Stimulated activated CD4-positive, alpha-beta T cell treated with anti-CD3 and anti-CD28 coated beads, Interleukin-4, amount 100 ng/mL, for 1 hour (primary cell): ENCODE measurements around the gene DNALI1.
"Not testable (repeated sequence)": the region's sequence is repeated elsewhere in the genome, so short reads cannot be mapped to it uniquely, and the experiment has no call there.

Experiments
- DNase-seq: peaks from one replicate; pipeline ENCODE4 v3.0.0-alpha.2; 2020

DNALI1 gene

GRCh38 chr1:37557402-37557801 lies 662 bp downstream of the DNALI1 start:
- no peak for DNase-seq

DNA sequence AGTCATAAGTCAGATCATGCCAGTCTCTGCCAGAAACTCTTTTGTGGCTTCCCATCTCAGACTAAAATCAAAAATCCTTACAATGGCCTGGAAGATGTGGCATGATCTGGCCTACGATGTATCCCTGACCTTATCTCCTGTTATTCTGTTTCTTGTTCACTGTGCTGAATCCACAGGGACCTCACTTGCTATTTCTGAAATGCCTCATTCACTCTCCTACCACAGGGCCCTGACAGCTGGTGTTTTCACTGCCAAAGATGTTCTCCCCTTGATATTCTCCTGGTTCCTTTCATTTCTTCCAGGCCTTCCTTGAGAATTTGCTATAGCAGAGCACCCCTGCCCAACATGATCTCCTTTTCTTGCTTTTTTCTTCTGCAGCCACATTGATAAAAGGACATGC lies 1.7 kb downstream of the DNALI1 start:
- no peak for DNase-seq

GRCh38 chr1:37559080-37559479 lies 2.3 kb downstream of the DNALI1 start:
- no peak for DNase-seq

- not testable (repeated sequence) for DNase-seq
Observed at GRCh38 chr1:37559957-37560379, 3.2 kb downstream of the DNALI1 start.

DNA sequence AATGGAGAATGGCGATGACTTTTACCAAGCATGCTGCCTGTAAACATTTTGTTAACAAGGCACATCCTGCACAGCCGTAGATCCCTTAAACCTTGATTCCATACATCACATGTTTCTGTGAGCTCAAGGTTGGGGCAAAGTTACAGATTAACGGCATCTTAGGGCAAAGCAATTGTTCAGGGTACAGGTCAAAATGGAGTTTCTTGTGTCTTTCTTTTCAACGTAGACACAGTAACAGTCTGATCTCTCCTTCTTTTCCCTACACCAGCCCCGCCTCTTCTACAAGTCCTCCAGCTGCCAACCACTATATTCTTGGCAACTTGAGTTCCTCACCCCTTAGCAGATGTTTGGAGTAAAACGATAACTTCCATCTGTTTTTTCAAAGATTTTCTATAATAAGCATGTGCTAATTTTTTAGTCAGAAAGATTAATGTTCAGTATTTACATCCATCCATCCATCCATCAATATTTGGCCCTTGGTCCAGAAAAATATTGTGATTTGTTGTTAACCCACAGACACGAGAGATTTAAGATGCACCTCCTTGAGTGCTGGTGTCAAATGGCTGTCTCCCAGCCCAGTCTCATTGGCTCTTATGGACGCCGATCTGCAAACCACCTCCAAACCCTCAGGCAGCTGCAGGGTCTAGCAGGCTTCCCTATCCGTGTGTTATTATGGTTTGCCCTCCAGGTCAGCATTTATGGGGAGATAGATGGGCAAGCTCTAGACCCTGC lies 3.8 kb downstream of the DNALI1 start:
- no peak for DNase-seq

DNA sequence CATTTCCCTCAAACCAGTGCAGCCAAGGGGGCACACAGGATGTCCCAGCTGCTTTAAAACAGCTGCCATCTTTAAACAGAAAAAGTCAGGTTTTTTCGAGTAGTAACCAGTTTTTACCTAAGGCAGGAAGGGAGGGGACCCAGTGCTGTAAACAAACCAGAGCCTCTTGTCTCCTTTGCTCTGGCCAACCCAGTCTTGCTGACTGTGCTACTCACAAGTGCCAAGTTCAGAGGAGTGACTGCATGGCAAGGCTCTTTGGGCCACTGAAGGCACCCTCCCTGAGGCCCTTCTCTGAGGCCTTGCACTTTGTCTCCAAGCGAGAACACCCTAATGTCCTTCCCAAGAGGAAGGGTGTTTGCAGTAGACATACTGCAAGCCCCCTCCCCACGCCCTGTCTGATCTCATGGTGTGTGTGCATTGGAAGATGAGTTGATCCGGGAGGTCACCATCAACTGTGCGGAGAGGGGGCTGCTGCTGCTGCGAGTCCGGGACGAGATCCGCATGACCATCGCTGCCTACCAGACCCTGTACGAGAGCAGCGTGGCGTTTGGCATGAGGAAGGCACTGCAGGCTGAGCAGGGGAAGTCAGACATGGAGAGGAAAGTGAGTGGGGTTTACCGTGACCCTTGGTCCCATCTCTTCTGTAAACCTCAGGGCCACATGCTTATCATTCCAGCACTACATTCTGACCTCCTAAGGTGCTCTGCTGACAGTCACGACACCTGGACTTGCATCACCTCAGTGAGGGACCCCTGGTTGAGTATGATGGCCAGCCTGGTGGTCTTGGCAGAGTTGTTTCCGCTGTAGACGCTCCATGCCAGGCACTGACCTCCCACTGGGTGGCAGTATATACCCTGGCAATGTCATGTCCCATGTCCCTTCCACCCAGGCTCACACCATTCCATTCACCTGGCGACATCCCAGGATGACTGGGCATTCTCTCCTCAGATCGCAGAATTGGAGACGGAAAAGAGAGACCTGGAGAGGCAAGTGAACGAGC lies 4.7 kb downstream of the DNALI1 start:
- peak; percentile 19 for DNase-seq

- no peak for DNase-seq
Observed at GRCh38 chr1:37562984-37563383, 6.2 kb downstream of the DNALI1 start.

DNA sequence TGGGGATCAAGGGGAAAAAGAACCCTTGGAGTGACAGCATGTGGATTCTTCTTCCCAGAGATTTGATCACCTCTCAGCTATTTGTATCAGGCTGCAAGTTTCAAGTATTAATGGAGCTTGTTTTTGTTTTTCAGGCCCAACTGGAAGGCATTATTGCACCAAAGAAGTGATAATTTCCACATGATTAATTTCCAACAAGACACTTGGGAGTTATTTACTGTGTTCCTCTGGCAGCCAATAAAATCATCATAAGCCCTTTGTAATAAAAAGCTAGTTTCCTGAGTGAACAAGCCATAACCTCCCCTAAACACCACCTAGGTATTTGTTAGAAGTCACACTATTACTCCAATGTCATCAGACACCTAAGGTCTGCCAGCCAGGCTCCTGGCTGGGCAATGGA lies 8.2 kb downstream of the DNALI1 start:
- no peak for DNase-seq

GRCh38 chr1:37567023-37567422 lies 10.3 kb downstream of the DNALI1 start:
- DNase-seq: no peak

DNA sequence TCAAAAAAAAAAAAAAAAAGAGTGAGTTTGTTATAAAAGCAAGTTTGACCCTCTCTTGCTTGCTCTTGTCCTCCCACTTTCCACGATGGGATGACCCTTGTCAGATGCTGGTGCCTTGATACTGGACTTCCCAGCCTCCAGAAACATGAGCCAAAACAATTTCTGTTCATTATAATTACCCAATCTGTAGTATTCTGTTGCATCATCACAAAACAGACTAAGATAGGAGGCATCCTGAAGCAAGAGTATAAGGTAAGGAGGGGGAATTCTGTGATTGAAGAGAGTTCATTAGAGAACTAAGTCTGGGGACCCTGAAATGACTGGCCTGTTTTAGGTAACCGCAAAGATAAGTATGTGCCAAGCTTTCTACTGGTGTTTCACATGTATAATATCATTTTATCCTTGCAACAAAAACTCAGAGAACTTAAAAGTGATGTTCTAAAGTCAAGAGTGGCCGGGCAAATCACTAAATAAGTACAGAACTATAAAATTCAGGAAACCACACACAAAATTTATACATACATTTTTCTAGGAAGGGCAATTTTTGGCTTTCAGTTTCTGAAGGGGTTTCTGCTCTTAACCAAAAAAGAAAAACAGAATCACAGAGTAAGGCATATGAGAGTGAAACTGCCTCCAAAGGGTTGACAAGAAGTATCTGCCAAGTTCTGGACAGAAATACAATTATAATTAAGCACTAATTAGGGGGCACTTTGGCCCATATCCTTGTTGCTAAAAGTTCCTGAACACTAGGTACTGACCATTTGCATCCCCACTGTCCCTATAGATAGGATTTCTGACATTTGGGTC lies 14.0 kb downstream of the DNALI1 start:
- DNase-seq: no peak

GRCh38 chr1:37574834-37575480 lies 18.2 kb downstream of the DNALI1 start:
- no peak for DNase-seq

DNA sequence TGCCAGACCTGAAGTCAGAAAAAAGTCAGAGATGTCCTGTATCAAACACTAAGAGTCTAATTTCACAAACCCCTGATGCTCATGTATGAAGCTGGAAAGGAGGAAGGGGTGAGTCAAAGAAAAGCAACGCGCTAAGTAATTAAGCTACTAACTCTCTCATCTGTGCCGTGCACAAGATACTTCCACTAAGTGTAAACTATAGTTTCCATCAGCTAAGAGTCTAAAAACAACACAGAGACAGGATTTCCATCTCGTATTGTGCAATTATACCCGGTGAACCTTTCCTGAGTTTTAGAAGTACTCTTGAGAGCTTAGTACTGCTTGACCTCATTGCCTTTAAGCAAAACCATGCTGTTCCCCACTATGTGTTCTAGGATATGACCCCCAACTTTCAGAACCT lies 19.0 kb downstream of the DNALI1 start:
- DNase-seq: no peak

DNA sequence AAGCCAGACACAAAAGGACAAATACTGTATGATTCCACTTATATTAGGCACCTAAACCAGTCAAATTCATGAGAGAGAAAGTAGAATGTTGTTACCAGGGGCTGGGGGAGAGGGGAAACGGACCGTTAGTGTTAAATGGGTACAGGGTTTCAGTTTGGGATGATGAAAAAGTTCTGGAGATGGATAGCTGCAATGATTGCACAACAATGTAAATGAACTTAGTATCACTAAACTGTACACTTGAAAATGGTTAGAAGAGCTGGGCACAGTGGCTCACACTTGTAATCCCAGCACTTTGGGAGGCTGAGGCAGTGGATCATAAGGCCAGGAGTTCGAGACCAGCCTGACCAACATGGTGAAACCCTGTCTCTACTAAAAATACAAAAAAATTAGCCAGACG lies 27.8 kb downstream of the DNALI1 start:
- not testable (repeated sequence) for DNase-seq

DNA sequence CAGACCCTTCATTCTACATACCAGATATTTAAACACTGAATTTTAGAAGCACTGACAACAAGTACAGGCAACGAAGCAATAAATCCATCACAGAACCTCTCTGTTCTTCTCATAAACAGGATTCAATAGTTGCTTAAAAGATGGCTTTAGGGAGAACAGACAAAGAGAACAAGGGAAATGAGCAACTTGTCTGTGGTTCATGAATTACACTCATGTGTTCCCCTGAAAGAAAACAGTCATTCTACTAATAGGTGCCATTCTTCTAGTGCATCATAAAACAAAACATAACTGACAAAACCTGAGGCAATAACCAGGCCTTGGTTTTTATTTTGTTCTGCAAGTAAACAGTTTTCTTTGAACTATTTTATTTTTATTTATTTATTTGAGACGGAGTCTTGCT lies 32.2 kb downstream of the DNALI1 start:
- DNase-seq: no peak

- no peak for DNase-seq
Observed at GRCh38 chr1:37593726-37594125, 37.0 kb downstream of the DNALI1 start.

- DNase-seq: peak; percentile 97
Observed at GRCh38 chr1:37595440-37596181, 38.9 kb downstream of the DNALI1 start, which contains the start of gene GNL2. Gene GNL2, minus strand, starts transcription at chr1:37595937. Its CDS starts 115 bp downstream, at chr1:37595822.

DNA sequence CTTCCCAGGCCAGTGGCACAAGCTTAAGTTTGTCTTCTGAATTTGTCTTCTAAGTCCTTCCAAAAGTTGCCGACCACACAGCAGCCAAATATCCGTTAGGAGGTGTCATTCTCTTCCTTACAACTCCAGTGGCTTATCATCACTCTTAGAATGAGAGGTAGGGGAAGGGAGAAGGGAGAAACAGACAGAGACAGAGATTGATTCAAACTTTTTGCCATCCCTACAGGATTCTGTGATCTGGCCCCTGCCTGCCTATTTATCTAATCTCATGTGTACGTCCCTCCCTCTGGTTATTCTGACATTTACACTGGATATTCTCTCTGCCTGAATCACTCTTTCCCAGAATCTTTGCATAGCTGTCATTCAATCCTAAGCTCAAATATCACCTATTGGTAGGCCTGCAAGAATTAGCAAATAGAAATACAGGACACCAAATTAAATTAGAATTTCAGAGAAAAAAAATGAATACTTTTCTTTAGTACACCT lies 39.5 kb downstream of the DNALI1 start:
- DNase-seq: no peak

DNA sequence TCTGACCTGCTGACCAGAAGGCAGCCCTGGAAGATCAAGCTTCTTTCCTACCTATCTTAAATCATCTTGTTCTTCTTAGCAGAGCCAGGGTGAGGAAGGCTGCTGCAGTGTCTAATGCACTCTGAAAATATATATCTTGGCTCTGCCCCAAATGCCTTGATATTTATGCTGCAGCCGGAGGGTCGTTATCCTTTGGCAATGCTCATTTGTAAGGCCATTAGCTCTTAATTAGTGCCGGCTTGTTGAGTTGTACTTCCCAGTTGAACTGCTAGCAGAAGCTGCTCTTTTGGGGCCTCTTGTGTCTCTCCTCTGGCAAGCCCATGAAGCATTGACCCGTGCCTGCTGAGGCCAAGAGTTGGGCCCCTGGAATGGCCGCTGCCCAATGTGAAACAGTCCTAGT lies 43.2 kb downstream of the DNALI1 start:
- DNase-seq: no peak

DNA sequence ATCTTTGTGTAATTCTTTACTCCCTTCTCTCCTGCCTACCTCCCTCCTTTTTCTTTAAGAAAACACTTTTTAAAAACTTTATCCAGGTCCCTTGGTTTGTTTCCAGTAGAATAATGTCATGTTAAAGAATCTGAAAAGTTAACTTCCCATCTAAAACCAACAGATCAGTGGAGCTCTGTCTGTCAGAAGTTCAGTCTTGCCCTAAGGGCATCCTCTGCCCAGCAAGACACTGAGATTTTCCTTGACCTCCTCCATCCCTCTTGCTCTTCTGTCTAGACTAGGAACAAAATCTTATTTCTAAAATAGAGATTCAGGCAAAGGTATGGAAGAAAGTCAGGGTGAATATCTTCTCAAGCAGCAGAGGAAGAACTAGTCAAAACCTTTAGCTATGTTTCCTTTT lies 44.7 kb downstream of the DNALI1 start:
- no peak for DNase-seq

DNA sequence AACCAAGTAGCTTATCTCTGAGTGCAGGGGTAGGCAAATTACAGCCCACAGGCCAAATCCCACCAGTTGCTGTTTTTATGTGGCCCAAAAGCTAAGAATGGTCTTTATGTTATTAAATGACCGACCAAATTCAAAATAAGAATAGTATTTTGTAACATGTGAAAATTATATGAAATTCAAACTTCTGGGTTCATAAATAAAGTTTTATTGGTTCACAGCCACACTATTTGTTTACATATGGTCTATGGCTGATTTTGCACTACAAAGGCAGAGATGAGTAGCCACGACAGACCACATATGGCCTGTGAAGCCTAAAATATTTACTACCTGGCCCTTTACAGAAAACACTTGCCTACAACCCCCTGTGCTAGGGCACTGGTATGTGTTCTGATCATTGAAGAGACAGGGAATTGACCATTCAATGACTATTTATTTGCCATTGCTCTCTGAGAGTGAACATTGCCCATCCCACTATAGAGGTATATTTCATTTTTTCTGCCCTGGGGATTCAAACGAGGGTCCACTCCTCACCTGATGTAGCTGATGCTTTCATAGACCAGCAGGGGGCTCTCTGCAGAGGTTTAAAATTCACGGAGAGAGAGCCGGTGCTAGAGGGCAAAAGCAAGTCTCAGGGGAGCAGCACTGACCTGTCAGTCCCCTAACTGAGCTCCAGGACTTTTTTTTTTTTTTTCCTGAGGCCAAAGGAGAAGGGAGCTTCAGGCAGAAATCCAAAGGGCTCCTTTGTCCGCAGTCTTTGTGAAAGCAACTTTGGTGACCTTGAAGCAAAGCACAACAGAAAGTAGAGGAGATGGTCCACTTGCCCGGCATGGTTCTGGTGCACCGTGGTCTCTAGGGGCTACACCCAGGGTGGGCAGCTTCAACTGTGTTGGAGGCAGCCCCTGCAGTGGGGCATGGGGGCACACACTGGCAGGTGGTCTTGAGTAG lies 46.3 kb downstream of the DNALI1 start:
- DNase-seq: peak; percentile 11
